Right lobe of liver (tissue), 6 donors: ENCODE measurements around the gene KCNS1. TPM values are rescaled to one million over a fixed set of nuclear protein-coding genes. Genes with fewer than 3 reads are reported as not detected.
A peak's percentile ranks its signal among the peaks of the same experiment; 100 is the strongest.

Experiments
- ATAC-seq, 4 donors: fragments of 200-7000 bp; cut with Tn5 transposase; one replicate each; pipeline ENCODE4 v1.9.1; 2020; ENCODE audit warnings: mild to moderate bottlenecking in 4 of 4, moderate library complexity in 4 of 4
- DNase-seq, 3 donors: peaks; one replicate each; pipeline ENCODE4 v3.0.0-alpha.2; 2020
- H3K27ac ChIP-seq, 3 donors: fragments of 200-600 bp; one replicate each; pipeline ENCODE4 v1.8.0; 2022
- H3K27me3 ChIP-seq, 2 donors: fragments of 200-600 bp; one replicate each; pipeline ENCODE4 v1.8.0; 2022
- H3K36me3 ChIP-seq, 4 donors: fragments of 200-600 bp; sonication (generic) in 1 of 4; one replicate each; pipeline versions ENCODE4 v1.5.1 to v1.8.0; 2017 to 2022; ENCODE audit warnings: control low read depth in 1 of 4
- H3K4me1 ChIP-seq, 4 donors: fragments of 200-600 bp; sonication (generic) in 1 of 4; one replicate each; pipeline versions ENCODE4 v1.5.1 to v1.8.0; 2017 to 2022; ENCODE audit warnings: control low read depth in 1 of 4
- H3K4me3 ChIP-seq, 3 donors: fragments of 200-600 bp; one replicate each; pipeline ENCODE4 v1.8.0; 2022
- H3K9me3 ChIP-seq, 4 donors: fragments of 200-600 bp; sonication (generic) in 1 of 4; one replicate each; pipeline versions ENCODE4 v1.5.1 to v1.8.0; 2017 to 2022; ENCODE audit warnings: control low read depth in 1 of 4
- CTCF ChIP-seq, 4 donors: fragments of 200-600 bp in 3 of 4; fragments of 450-650 bp in 1 of 4; IDR thresholded peaks; one replicate each; pipeline versions ENCODE4 v1.5.1 to v1.8.0; 2016 to 2022; ENCODE audit warnings: antibody characterized with exemption in 4 of 4, mild to moderate bottlenecking in 2 of 4
- POLR2A ChIP-seq: fragments of 450-650 bp; IDR thresholded peaks from one replicate; pipeline ENCODE4 v1.6.1; 2017; ENCODE audit warnings: antibody characterized with exemption, mild to moderate bottlenecking
- WGBS: methylation state at CpG from one replicate; pipeline ENCODE4 v1.1.6; 2018; ENCODE audit warnings: low coverage, low lambda C conversion rate; ENCODE audit not compliant: insufficient coverage; ENCODE audit errors: missing lambda C conversion rate; 5-methylcytosine and 5-hydroxymethylcytosine counted together
- intact Hi-C, 2 donors: fragments of 100-400 bp; cut with DNase I; formaldehyde crosslinking; loops; one replicate each; pipeline versions ENCODE4 v1.11.2 to v1.14.1; 2022
- total RNA-seq, 6 experiments: library from RNA; depleted of rRNA in 2 of 6; stranded (reverse); fragments of >200 nt in 2 of 6; fragmentation: NEBNext Ultra II Directional in 3 of 6; extraction: Animal tissue kit (Norgen Biotek cat#: 25700) in 3 of 6; gene quantifications; one replicate each; pipeline versions ENCODE4 v1.1.0 to v1.2.4, GENCODE V29; 2016 to 2023
- donor health status: DM: no; HTN: yes; CAD: no.
- donor health status: DM: no; HTN: no; CAD: no.
- donor health status: DM: no; HTN: no; CAD: no.
- donor health status: DM: no; HTN: yes; CAD: no.
- donor health status: DM: no; HTN: yes; CAD: no.

Gene KCNS1
- total RNA-seq, 6 experiments from 2014 or later, result 0.12 TPM; not detected in 5

GRCh38 chr20:45111799-45112471 lies 11.0 kb upstream of the KCNS1 start:
- Histone ChIP-seq H3K9me3 (no peaks in the 10 kb centered on the region), H3K27me3 (no peaks in the 10 kb centered on the region), H3K4me1 (no peaks in the 10 kb centered on the region), H3K4me3 (no peak overlapping the region), H3K36me3 (no peaks in the 10 kb centered on the region), H3K27ac (no peak overlapping the region)
- intact Hi-C loops, result no loop called here
- DNase-seq, result no peak
- WGBS, result 8% methylated on average over 8 of the region's 17 CpGs
- TF ChIP-seq POLR2A (no peak), CTCF (IDR thresholded peaks at IDR 0.05) (peak; percentile 35 to 52 (median 44))
- ATAC-seq, result peak in 3 of 4 donors; percentile 9 to 46 (median 30)

GRCh38 chr20:45111285-45111684 lies 10.4 kb upstream of the KCNS1 start:
- WGBS, result 64% methylated on average over 9 of the region's 11 CpGs
- DNase-seq, result no peak
- Histone ChIP-seq H3K4me1 (no peaks in the 10 kb centered on the region), H3K4me3 (no peak overlapping the region), H3K36me3 (no peaks in the 10 kb centered on the region), H3K27me3 (no peaks in the 10 kb centered on the region), H3K27ac (no peak overlapping the region), H3K9me3 (no peaks in the 10 kb centered on the region)
- TF ChIP-seq POLR2A (no peak), CTCF (IDR thresholded peaks at IDR 0.05) (no peak)
- no peak for ATAC-seq
- intact Hi-C loops, result no loop called here

- H3K4me1 ChIP-seq, result no peaks in the 10 kb centered on the region
- no peaks in the 10 kb centered on the region for H3K27me3 ChIP-seq
- no peaks in the 10 kb centered on the region for H3K9me3 ChIP-seq
- no peak for ATAC-seq
- no peak for DNase-seq
- H3K4me3 ChIP-seq, result no peak overlapping the region
- no peak for TF ChIP-seq POLR2A
- TF ChIP-seq CTCF (IDR thresholded peaks at IDR 0.05), result no peak
- no peaks in the 10 kb centered on the region for H3K36me3 ChIP-seq
- intact Hi-C loops, result no loop called here
- H3K27ac ChIP-seq, result no peak overlapping the region
- WGBS, result no CpG with 5 or more reads among the region's 11 CpGs
These were observed 9.4 kb upstream of the KCNS1 start for GRCh38 chr20:45110301-45110700.

- Histone ChIP-seq H3K27me3 (no peaks in the 10 kb centered on the region), H3K4me3 (no peak overlapping the region), H3K36me3 (no peaks in the 10 kb centered on the region), H3K9me3 (no peaks in the 10 kb centered on the region), H3K4me1 (no peaks in the 10 kb centered on the region), H3K27ac (no peak overlapping the region)
- intact Hi-C loops, result no loop called here
- WGBS, result 63% methylated on average over 8 of the region's 8 CpGs
- ATAC-seq (peak in 1 of 4 donors; percentile 13), DNase-seq (no peak)
- TF ChIP-seq CTCF (IDR thresholded peaks at IDR 0.05), result no peak
- TF ChIP-seq POLR2A, result no peak
These were observed 8.7 kb upstream of the KCNS1 start for GRCh38 chr20:45109634-45110033.
